NOMO-1 (cell line): ENCODE results near the gene GADD45A.
"Not testable (repeated sequence)": the region's sequence is repeated elsewhere in the genome, so short reads cannot be mapped to it uniquely, and the experiment has no call there.

Source experiments
- DNase-seq, 2 experiments: peaks; one replicate each; lab custom pipeline; 2025; ENCODE audit not compliant: unreplicated experiment in 2 of 2; lab: John Stamatoyannopoulos, UW

GADD45A gene

GRCh38 chr1:67685067-67685557 lies at the start of gene GADD45A:
Gene GADD45A, plus strand, starts transcription at chr1:67685201. Its CDS starts 294 bp downstream, at chr1:67685495.
- DNase-seq = peak; percentile 98 to 99

- DNase-seq = peak; percentile 8 to 54
Observed at GRCh38 chr1:67636146-67636545, 48.9 kb upstream of the GADD45A start.

- no peak for DNase-seq
Observed at GRCh38 chr1:67639361-67639760, 45.6 kb upstream of the GADD45A start.

- no peak for DNase-seq
Observed at GRCh38 chr1:67642629-67643028, 42.4 kb upstream of the GADD45A start.

- no peak for DNase-seq
Observed at GRCh38 chr1:67644566-67644965, 40.4 kb upstream of the GADD45A start.

- no peak for DNase-seq
Observed at GRCh38 chr1:67645495-67646144, 39.4 kb upstream of the GADD45A start.

- DNase-seq = no peak
Observed at GRCh38 chr1:67646145-67647035, 38.6 kb upstream of the GADD45A start.

GRCh38 chr1:67647036-67647798 lies 37.8 kb upstream of the GADD45A start:
- no peak for DNase-seq

- no peak for DNase-seq
Observed at GRCh38 chr1:67647814-67648358, 37.1 kb upstream of the GADD45A start.

GRCh38 chr1:67648582-67649326 lies 36.2 kb upstream of the GADD45A start:
- DNase-seq = no peak

GRCh38 chr1:67650061-67650460 lies 34.9 kb upstream of the GADD45A start:
- DNase-seq = no peak

- DNase-seq = no peak
Observed at GRCh38 chr1:67651031-67651430, 34.0 kb upstream of the GADD45A start.

- DNase-seq = peak in 1 of 2 experiments; percentile 20
Observed at GRCh38 chr1:67652800-67653199, 32.2 kb upstream of the GADD45A start.

GRCh38 chr1:67653304-67653703 lies 31.7 kb upstream of the GADD45A start:
- DNase-seq = no peak

GRCh38 chr1:67655581-67655980 lies 29.4 kb upstream of the GADD45A start:
- no peak for DNase-seq

- not testable (repeated sequence) for DNase-seq
Observed at GRCh38 chr1:67657152-67657551, 27.8 kb upstream of the GADD45A start.

GRCh38 chr1:67659229-67659628 lies 25.8 kb upstream of the GADD45A start:
- no peak for DNase-seq

GRCh38 chr1:67662884-67663283 lies 22.1 kb upstream of the GADD45A start:
- DNase-seq = no peak

- peak in 1 of 2 experiments; percentile 11 for DNase-seq
Observed at GRCh38 chr1:67664048-67664447, 21.0 kb upstream of the GADD45A start.

GRCh38 chr1:67665307-67665706 lies 19.7 kb upstream of the GADD45A start:
- DNase-seq = not testable (repeated sequence)
